Measurements from ENCODE around the gene KPNA4. TPM values are rescaled to one million over a fixed set of nuclear protein-coding genes. Genes with fewer than 3 reads are reported as not detected.
A peak's percentile ranks its signal among the peaks of the same experiment; 100 is the strongest.

Gene KPNA4
- total RNA-seq, 1 donor from 2014 or later: 61.5 TPM

- Mint-ChIP-seq H3K27ac (ENCODE audit: unreplicated experiment) (no peak overlapping the region), H3K4me1 (ENCODE audit: low read depth, unreplicated experiment) (peaks cover 12% of the 10 kb centered on the region), H3K9me3 (ENCODE audit: unreplicated experiment) (no peaks in the 10 kb centered on the region), H3K27me3 (ENCODE audit: unreplicated experiment) (no peaks in the 10 kb centered on the region), H3K4me3 (ENCODE audit: unreplicated experiment) (no peak overlapping the region), H3K36me3 (ENCODE audit: unreplicated experiment) (no peaks in the 10 kb centered on the region)
- no peak for TF ChIP-seq CTCF (IDR thresholded peaks at IDR 0.05; ENCODE audit: partially characterized antibody, unreplicated experiment)
- DNase-seq: no peak
Observed at GRCh38 chr3:160556141-160556540, 9.2 kb downstream of the KPNA4 start.

- Mint-ChIP-seq H3K9me3 (ENCODE audit: unreplicated experiment) (no peaks in the 10 kb centered on the region), H3K27me3 (ENCODE audit: unreplicated experiment) (no peaks in the 10 kb centered on the region)
Observed at GRCh38 chr3:160554980-160555379, 10.4 kb downstream of the KPNA4 start.

GRCh38 chr3:160553827-160554226 is 11.5 kb downstream of the KPNA4 start:
- no peak for TF ChIP-seq CTCF (IDR thresholded peaks at IDR 0.05; ENCODE audit: partially characterized antibody, unreplicated experiment)
- H3K27ac Mint-ChIP-seq (ENCODE audit: unreplicated experiment): no peak overlapping the region
- DNase-seq: no peak
- H3K4me3 Mint-ChIP-seq (ENCODE audit: unreplicated experiment): no peak overlapping the region
- H3K4me1 Mint-ChIP-seq (ENCODE audit: low read depth, unreplicated experiment): peaks cover 11% of the 10 kb centered on the region
- peaks cover 6% of the 10 kb centered on the region for H3K36me3 Mint-ChIP-seq (ENCODE audit: unreplicated experiment)
- H3K27me3 Mint-ChIP-seq (ENCODE audit: unreplicated experiment): no peaks in the 10 kb centered on the region
- no peaks in the 10 kb centered on the region for H3K9me3 Mint-ChIP-seq (ENCODE audit: unreplicated experiment)

More at GRCh38 chr3:160554980-160555379, 10.4 kb downstream of the KPNA4 start:
- H3K4me3 Mint-ChIP-seq (ENCODE audit: unreplicated experiment): no peak overlapping the region
- H3K4me1 Mint-ChIP-seq (ENCODE audit: low read depth, unreplicated experiment): peaks cover 11% of the 10 kb centered on the region
- no peak for DNase-seq
- no peak overlapping the region for H3K27ac Mint-ChIP-seq (ENCODE audit: unreplicated experiment)
- peaks cover 6% of the 10 kb centered on the region for H3K36me3 Mint-ChIP-seq (ENCODE audit: unreplicated experiment)
- no peak for TF ChIP-seq CTCF (IDR thresholded peaks at IDR 0.05; ENCODE audit: partially characterized antibody, unreplicated experiment)

GRCh38 chr3:160546727-160547126 is 18.6 kb downstream of the KPNA4 start:
- no peaks in the 10 kb centered on the region for H3K9me3 Mint-ChIP-seq (ENCODE audit: unreplicated experiment)
- H3K4me3 Mint-ChIP-seq (ENCODE audit: unreplicated experiment): no peak overlapping the region
- no peak overlapping the region for H3K27ac Mint-ChIP-seq (ENCODE audit: unreplicated experiment)
- peaks cover 12% of the 10 kb centered on the region for H3K4me1 Mint-ChIP-seq (ENCODE audit: low read depth, unreplicated experiment)
- no peaks in the 10 kb centered on the region for H3K27me3 Mint-ChIP-seq (ENCODE audit: unreplicated experiment)
- no peak for TF ChIP-seq CTCF (IDR thresholded peaks at IDR 0.05; ENCODE audit: partially characterized antibody, unreplicated experiment)
- DNase-seq: no peak
- peaks cover 6% of the 10 kb centered on the region for H3K36me3 Mint-ChIP-seq (ENCODE audit: unreplicated experiment)

- no peak for TF ChIP-seq CTCF (IDR thresholded peaks at IDR 0.05; ENCODE audit: partially characterized antibody, unreplicated experiment)
- peak overlapping the region; percentile 14 for H3K27ac Mint-ChIP-seq (ENCODE audit: unreplicated experiment)
- no peaks in the 10 kb centered on the region for H3K27me3 Mint-ChIP-seq (ENCODE audit: unreplicated experiment)
- no peaks in the 10 kb centered on the region for H3K9me3 Mint-ChIP-seq (ENCODE audit: unreplicated experiment)
- H3K36me3 Mint-ChIP-seq (ENCODE audit: unreplicated experiment): peaks cover 4% of the 10 kb centered on the region
- peaks cover 11% of the 10 kb centered on the region for H3K4me1 Mint-ChIP-seq (ENCODE audit: low read depth, unreplicated experiment)
- peak overlapping the region; percentile 3 for H3K4me3 Mint-ChIP-seq (ENCODE audit: unreplicated experiment)
- no peak for DNase-seq
Observed at GRCh38 chr3:160545504-160545871, 19.9 kb downstream of the KPNA4 start.

Measured in glutamatergic neuron (in vitro differentiated cells).